HG03097 (cell line): ENCODE results near the gene GNAI3.

Source experiments
- ATAC-seq: cut with Tn5 transposase; IDR thresholded peaks from one replicate; pipeline ENCODE4 v1.9.1; 2021; ENCODE audit not compliant: unreplicated experiment, low FRiP score

Gene GNAI3

DNA sequence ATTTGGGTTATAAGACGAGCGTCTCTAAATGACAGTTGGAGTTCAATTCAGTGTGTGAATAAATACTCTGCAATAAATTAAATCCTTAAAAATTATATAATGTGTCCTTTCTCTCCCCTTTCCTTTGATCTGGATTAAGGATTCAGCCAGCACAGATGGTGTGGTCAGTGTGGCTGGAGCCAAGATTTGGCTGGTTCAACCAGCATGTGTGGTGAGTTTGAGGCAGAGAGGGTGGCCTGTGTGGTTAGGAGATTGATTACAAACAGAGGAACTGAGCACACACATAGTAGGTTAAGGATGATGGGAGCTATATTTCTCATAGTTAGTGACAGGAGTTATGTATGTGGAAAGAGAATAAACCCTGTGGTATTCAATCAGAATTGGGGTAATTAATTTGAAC lies 24.7 kb upstream of the GNAI3 start:
- no peak for ATAC-seq

GRCh38 chr1:109527098-109527811 lies 21.2 kb upstream of the GNAI3 start:
- no peak for ATAC-seq

- ATAC-seq = no peak
These were observed 20.3 kb upstream of the GNAI3 start for GRCh38 chr1:109527846-109528695.

DNA sequence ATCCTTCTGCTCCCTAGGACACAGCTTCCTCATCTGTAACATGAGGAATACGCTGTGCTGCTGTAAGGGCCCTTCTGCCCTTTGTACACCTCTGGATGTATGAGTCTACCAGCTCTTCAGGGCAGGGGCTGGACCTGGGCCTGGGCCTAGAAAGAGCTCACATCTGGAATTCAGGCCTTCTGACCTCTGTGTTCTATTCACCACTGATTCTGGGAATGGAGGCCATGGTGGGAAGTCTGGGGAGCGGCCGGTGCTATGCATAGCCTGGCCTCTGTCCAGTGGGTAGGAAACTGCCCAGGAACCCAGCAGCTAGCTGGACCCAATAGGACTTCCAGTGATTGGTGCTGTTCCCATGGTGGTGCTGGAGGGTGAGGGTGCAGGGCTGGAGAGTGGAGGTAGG lies 19.7 kb upstream of the GNAI3 start:
- no peak for ATAC-seq

- no peak for ATAC-seq
These were observed 18.4 kb upstream of the GNAI3 start for GRCh38 chr1:109529881-109530456.

DNA sequence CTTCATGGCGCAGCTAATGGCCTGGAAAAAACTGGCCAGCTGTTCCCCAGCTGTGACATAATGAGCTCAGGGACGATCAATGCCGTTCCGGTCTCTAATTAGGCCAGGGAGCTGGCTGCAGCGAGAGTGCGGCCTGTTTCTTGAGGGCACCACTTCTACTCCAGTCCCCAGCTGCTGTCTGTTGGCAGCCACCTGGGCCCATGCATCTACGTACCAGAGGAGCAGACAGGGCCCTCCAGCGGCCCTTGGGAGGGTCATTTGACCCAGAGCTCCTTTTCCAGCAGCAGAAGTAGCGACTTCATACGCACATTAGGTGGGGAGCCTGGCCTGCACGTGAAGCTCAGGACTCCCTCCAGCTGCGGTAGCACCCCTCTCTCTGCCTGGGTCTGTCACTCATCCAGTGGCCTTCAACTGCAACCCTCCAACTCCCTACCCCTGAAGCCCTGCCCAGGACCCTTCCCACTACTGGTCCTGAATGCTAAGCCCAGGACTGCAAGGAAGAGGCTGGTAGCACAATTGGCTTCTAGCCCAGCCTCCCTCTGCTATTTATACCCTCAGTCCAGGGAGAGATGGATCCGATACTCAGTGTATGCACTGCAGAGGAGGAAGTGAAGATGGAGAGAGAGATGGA lies 17.8 kb upstream of the GNAI3 start:
- ATAC-seq = no peak

- no peak for ATAC-seq
These were observed 17.0 kb upstream of the GNAI3 start for GRCh38 chr1:109531380-109531779.

DNA sequence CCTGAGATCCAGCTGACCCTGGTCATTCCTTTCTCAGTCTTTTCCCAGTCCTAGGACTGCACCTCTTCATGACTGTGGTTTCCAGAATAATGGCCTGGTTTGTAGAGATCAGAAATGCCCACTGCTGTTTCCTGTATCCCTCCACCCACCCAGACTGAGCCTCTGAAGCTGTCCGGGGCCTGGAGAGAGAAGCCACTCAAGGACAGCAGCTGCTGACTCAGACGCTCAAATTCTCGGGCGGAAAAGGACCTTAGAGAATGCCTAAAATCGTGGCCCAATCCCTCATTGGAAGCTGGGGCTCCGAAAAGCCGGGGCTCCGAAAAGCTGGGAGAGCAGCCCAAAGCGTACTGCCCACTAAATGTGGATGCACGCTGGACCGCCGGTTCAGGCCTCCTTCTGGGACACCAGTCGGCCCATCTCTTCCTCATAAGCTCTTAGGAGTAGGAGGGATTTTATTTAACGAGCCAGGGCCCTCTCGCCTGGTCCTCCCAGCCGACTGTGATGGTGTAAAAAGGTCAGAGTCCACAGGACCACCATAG lies 16.5 kb upstream of the GNAI3 start:
- no peak for ATAC-seq

GRCh38 chr1:109532365-109533136 lies 15.9 kb upstream of the GNAI3 start:
- no peak for ATAC-seq

DNA sequence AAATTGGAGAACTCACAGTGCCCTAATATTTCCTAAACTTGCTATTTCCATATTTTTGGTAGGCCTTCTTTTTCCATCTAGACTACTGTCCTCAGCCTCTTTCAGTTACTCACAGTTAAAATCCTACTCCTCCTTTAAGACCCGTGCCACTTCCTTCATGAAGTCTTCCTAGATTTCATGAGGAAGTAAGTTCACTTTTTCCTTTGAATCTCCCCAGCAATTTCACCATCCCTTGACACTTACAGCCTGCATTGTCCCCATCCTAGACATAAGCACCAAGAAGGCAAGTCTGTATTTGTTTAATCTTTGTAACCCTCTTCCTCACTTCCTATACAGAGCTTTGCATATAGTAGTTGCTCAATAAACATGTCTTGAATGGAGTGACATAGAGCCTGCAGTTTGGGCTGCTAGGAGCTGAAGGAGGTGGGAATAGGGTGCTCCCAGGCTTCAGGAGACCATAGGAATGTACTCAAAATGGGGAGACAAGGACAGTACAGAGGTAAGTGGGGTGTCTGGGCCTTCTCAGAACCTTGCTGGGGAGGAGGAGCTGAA lies 14.0 kb upstream of the GNAI3 start:
- ATAC-seq = no peak

- no peak for ATAC-seq
These were observed 12.9 kb upstream of the GNAI3 start for GRCh38 chr1:109535481-109535880.

- no peak for ATAC-seq
These were observed 12.4 kb upstream of the GNAI3 start for GRCh38 chr1:109535971-109536491.

DNA sequence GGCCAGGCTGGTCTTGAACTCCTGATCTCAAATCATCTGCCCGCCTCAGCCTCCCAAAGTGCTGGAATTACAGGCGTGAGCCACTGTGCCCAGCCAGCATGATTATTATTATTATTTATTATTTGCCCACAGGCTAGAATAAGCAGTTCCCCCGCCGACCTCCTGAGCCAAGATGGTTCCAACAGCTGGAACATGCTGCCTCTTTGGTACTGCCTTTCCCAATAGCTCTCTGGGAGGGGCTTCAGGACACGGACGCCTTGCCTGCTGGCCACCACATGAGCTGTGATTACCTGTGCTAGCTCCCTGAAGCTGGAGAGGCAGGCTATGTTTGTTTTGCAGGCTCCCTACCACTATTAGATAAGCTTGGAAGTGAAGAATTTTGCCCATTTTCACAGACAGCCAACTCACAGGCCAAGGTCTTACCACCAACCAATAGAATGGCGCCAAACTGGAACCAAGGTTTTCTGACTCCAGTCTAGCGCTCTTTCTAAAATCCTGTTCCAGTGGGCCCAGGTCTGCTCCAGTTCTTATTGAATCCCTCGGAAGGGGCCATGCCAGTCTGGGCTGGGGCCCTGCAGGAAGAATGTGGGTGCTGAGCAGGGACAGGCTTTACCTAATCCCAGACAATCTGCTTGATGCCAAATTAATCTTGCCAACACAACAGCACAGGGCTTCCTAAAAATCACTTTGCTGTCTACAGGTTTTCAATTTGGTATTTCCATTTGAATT lies 10.8 kb upstream of the GNAI3 start:
- ATAC-seq = no peak

- no peak for ATAC-seq
These were observed 9.4 kb upstream of the GNAI3 start for GRCh38 chr1:109538827-109539555.

DNA sequence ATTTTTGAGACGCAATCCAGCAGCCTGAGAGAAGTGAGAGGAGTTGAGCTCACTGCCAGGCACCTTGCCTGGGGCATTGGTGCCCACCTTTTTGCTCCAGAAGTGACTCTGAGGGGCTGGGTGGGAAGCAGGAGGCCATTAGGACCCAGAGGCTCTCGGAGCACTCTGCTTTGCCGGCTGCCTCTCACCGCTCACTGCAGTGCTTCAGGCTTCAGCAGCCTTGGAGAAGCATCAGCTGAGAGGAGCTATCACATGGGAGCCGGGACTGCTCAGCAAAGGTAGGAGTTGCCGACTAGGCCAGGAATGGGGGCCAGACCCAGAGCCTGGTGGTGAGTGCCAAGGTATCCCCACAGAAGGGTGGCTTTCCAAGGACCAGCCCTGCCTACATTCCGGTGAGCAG lies 8.7 kb upstream of the GNAI3 start, which contains the start of gene GPR61:
TSS of gene GPR61 (plus strand) at position 197 of the 400 bp plus-strand sequence. CDS start 3,151 bp downstream, outside the sequence.
- ATAC-seq = no peak

DNA sequence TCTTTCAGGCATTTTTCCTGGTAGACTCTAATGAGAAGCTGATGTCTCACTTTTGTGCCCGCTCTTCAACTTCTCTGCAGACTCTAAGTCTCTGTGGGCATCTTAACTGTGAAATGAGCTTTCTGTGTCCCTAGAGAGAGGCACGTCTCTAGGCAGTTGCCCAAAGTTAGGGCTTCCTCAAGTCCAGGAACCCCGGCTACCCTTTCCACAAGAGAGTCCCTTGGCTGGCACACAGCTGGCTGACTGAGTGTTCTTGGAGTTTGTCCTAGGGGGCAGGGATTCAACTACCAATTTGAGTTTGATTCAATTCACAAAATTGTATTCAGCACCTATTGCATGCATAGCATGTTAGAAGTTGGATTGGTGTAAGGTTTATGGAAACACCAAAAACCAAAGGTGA lies 7.3 kb upstream of the GNAI3 start:
- no peak for ATAC-seq

DNA sequence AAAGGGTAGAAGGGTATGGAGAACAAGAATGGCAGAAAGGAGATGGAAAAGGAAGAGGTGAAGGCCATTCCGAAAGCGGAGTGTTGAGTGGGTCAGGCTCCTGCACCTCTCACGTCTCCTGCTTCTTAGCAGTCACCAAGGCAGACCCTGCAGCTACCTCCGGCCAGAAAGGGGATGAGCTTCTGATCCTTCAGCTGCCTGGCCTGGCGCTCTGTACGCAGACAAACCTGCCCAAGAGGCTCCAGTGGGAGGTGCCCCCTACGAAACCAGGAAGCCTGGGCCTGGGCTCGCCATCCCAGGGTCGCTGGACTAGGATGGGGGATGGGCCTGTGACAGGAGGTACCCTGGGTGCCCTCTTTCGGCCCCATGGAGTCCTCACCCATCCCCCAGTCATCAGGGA lies 5.8 kb upstream of the GNAI3 start:
- no peak for ATAC-seq

DNA sequence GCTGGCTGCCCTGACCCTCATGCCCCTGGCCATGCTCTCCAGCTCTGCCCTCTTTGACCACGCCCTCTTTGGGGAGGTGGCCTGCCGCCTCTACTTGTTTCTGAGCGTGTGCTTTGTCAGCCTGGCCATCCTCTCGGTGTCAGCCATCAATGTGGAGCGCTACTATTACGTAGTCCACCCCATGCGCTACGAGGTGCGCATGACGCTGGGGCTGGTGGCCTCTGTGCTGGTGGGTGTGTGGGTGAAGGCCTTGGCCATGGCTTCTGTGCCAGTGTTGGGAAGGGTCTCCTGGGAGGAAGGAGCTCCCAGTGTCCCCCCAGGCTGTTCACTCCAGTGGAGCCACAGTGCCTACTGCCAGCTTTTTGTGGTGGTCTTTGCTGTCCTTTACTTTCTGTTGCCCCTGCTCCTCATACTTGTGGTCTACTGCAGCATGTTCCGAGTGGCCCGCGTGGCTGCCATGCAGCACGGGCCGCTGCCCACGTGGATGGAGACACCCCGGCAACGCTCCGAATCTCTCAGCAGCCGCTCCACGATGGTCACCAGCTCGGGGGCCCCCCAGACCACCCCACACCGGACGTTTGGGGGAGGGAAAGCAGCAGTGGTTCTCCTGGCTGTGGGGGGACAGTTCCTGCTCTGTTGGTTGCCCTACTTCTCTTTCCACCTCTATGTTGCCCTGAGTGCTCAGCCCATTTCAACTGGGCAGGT lies 5.0 kb upstream of the GNAI3 start:
- ATAC-seq = no peak
